Middle frontal gyrus (tissue), 1 donor: ENCODE data around the gene PXDN.

Experiments
- DNase-seq: peaks from one replicate; pipeline ENCODE4 v3.0.0-alpha.2; 2015; ENCODE audit warnings: low spot score; ENCODE audit errors: extremely low spot score

The PXDN gene

DNA sequence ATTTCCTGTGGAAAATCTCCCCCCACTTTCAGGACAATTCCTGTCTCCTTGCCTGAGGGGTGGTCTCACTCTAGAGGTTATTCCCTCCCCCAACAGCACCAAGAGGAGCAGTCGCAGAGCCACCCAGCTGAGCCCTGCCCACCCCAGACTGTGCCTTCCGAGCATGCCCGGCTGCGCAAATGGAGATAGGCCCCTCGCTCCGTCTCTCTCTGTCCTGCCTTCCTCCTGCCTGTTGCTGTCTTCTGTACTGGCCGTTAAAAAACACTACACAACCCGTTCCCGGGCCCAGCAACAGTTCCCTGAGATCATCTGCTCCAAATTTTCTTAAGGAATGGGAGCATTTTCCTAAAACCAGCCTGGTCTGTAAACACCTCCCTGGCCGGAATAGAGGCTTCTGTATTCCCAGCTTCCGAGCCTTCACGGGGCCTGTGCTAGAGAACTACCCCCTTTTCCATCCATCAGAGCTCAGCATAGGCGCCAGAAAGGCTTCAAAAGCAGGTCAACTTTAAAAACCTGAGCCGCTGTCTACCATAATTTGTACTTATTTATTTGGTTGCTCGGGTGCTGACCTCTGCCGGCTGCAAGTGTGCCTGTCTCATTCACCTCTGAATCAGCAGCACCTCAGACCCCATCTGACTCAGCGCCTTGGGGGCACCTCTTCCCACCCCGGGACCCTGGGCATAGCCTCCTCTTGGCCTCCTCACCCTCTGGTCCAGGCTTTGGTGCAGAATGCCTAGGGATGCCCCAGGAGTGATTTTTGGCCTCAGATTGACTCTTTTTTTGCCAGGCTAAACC, 159.4 kb downstream of the PXDN start:
- DNase-seq: no peak

DNA sequence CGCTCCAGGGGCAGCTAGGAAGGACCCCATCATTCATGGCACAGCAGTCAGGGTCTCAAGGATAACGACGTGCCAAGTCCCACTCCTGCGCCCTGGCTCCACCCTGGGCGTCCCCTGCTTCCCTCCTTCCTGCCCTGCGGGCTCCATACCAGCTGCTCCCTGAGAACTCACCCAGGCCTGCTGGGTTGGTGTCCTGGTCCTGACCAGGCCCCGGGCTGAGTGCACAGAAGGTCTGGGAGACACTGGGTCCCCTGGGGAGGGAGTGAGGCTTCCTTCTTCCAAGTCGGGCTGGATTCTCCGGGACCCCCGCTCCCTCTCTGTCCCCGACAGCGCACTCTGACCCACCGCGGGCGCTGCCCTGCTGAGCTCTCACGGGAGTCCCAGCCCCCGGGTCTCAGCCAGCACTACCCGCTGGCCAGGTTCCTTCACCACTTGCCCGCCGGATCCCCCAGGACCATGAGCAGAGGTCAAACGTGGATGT, 160.2 kb downstream of the PXDN start:
- DNase-seq: no peak

DNA sequence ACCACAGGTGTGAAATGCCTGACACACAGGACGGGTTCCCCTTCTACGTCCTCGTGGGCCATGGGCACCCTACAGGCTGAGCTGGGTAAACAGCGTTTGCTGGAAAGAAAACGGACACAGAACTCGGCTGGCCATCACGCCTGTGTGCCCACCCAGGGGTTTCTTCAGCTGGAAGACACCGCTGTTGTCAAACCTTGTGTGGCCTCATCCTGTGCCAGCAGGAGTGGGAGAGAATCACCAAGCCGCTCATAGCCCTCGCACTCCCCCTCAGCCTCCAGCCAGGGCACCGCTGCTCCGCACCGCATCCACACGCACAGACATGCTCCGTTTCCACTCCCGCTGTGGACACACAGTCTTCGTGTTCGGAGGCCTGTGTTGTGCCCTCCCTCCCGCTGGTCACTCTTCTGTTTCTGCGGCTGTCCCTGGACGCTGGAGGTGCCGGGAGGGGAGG, 161.4 kb downstream of the PXDN start:
- DNase-seq: no peak

DNA sequence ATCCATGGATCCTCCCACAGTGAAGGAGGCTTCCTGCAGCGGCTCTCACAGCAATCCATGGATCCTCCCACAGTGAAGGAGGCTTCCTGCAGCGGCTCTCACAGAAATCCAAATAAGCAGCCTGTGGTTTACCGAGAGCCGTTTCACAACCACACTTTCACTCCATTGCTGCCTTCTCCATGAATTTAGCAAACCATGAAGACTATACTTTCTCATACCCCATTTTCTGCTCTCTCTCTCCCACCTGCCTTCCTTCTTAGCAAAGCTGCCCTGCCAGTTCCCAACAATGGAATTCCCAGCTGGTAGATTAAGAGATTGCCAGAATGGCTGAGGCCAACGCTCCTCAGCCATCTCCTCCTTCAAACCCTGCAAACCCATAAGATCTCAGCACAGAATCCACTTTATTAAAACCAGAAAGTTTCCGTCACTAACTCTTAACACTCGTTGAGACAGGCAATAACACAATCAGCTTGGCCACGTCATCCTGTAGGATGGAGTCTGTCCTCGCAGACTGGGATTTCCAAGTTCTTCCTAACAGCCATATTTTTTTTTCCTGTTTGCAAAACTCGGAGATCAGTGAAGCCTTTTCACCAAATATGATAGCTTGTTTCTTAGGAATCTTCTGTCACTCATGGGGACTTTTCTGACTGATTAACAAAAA, 162.2 kb downstream of the PXDN start:
- no peak for DNase-seq
